ENCODE results near the gene TLL1. TPM values are rescaled to one million over a fixed set of nuclear protein-coding genes. Genes with fewer than 3 reads are reported as not detected.

Gene TLL1
- total and polyA plus RNA-seq, 7 donors: 0.60 to 7.5 (median 4.8) TPM; not detected in 1

- 77 to 86% methylated on average over 6 of the region's 6 CpGs for WGBS, 2 donors
Measured at GRCh38 chr4:166043801-166044200, 170.8 kb downstream of the TLL1 start.

GRCh38 chr4:166044871-166045270 is 171.8 kb downstream of the TLL1 start:
- no peak overlapping the region for H3K27ac ChIP-seq
- no peaks in the 10 kb centered on the region for H3K27me3 ChIP-seq
- H3K9me3 ChIP-seq: no peaks in the 10 kb centered on the region
- no peaks in the 10 kb centered on the region for H3K36me3 ChIP-seq
- peaks cover 0 to 21% (median 8%) of the 10 kb centered on the region in 4 donors for H3K4me1 ChIP-seq
- no peak for DNase-seq
- intact Hi-C loops (cut with DNase I): loop anchor here (5.0 kb wide), 1 partner anchor 173 kb away; the partner anchor contains the start of gene TLL1
- H3K4me3 ChIP-seq: no peak overlapping the region
- TF ChIP-seq POLR2AphosphoS5 (IDR thresholded peaks at IDR 0.05) (no peak), EP300 (IDR thresholded peaks at IDR 0.05) (no peak), CTCF (IDR thresholded peaks at IDR 0.05) (no peak)

More at GRCh38 chr4:166043801-166044200, 170.8 kb downstream of the TLL1 start:
- Histone ChIP-seq H3K4me3 (no peak overlapping the region), H3K27me3 (no peaks in the 10 kb centered on the region), H3K9me3 (no peaks in the 10 kb centered on the region), H3K36me3 (no peaks in the 10 kb centered on the region), H3K27ac (peak overlapping the region in 2 of 4 donors; percentile 64 to 65), H3K4me1 (peaks cover 0 to 21% (median 8%) of the 10 kb centered on the region in 4 donors)
- no peak for DNase-seq
- intact Hi-C loops (cut with DNase I): loop anchor here (5.0 kb wide), 1 partner anchor 172 kb away; the partner anchor contains the start of gene TLL1
- TF ChIP-seq POLR2AphosphoS5 (IDR thresholded peaks at IDR 0.05) (no peak), EP300 (IDR thresholded peaks at IDR 0.05) (no peak), CTCF (IDR thresholded peaks at IDR 0.05) (no peak), POLR2A (IDR thresholded peaks at IDR 0.05) (no peak)

- WGBS, 2 donors: 79% methylated on average over 9 of the region's 9 CpGs
- Histone ChIP-seq H3K9me3 (no peaks in the 10 kb centered on the region), H3K36me3 (no peaks in the 10 kb centered on the region), H3K4me1 (peaks cover 0 to 21% (median 9%) of the 10 kb centered on the region in 4 donors), H3K27me3 (no peaks in the 10 kb centered on the region), H3K27ac (no peak overlapping the region), H3K4me3 (no peak overlapping the region)
- TF ChIP-seq POLR2A (IDR thresholded peaks at IDR 0.05): no peak
- TF ChIP-seq EP300 (IDR thresholded peaks at IDR 0.05): no peak
- no peak for TF ChIP-seq CTCF (IDR thresholded peaks at IDR 0.05)
- no peak for TF ChIP-seq POLR2AphosphoS5 (IDR thresholded peaks at IDR 0.05)
- DNase-seq: no peak
- intact Hi-C loops (cut with DNase I): no loop called here
Measured at GRCh38 chr4:166045457-166045856, 172.4 kb downstream of the TLL1 start.

GRCh38 chr4:166049036-166049435 is 176.0 kb downstream of the TLL1 start:
- no peak for TF ChIP-seq CTCF (IDR thresholded peaks at IDR 0.05)
- no peak for TF ChIP-seq POLR2A (IDR thresholded peaks at IDR 0.05)
- TF ChIP-seq EP300 (IDR thresholded peaks at IDR 0.05): no peak
- no peak for TF ChIP-seq POLR2AphosphoS5 (IDR thresholded peaks at IDR 0.05)
- Histone ChIP-seq H3K36me3 (no peaks in the 10 kb centered on the region), H3K4me1 (peaks cover 0 to 8% (median under 1%) of the 10 kb centered on the region in 4 donors), H3K4me3 (no peak overlapping the region), H3K27ac (peak overlapping the region in 1 of 4 donors; percentile 7), H3K27me3 (no peaks in the 10 kb centered on the region), H3K9me3 (no peaks in the 10 kb centered on the region)
- DNase-seq: no peak
- WGBS, 2 donors: 87 to 88% methylated on average over 5 of the region's 5 CpGs
- intact Hi-C loops (cut with DNase I): no loop called here

- Histone ChIP-seq H3K9me3 (no peaks in the 10 kb centered on the region), H3K4me3 (no peak overlapping the region), H3K4me1 (no peaks in the 10 kb centered on the region), H3K27ac (no peak overlapping the region), H3K27me3 (no peaks in the 10 kb centered on the region), H3K36me3 (no peaks in the 10 kb centered on the region)
- intact Hi-C loops (cut with DNase I): no loop called here
- no peak for DNase-seq
- TF ChIP-seq POLR2A (IDR thresholded peaks at IDR 0.05) (no peak), EP300 (IDR thresholded peaks at IDR 0.05) (no peak)
Measured at GRCh38 chr4:166064721-166065120, 191.7 kb downstream of the TLL1 start.
